Endothelial cell of umbilical vein (primary cell): ENCODE measurements around the gene NAV2. TPM values are rescaled to one million over a fixed set of nuclear protein-coding genes. Genes with fewer than 3 reads are reported as not detected.

Experiments used
- BruUV-seq: library from RNA; stranded (reverse); fragments of 400-500 nt; replicated peaks from 2 replicates; lab custom pipeline; 2021; lab: Mats Ljungman, UMichigan
- CTCF ChIA-PET: fragments of 300-600, 350-600 bp; sonication (Branson Sonifier 250); formaldehyde crosslinking; loops from one replicate; lab custom pipeline; 2021; ENCODE audit warnings: antibody characterized with exemption, inconsistent platforms; lab: Charles Lee
- POLR2A ChIA-PET: fragments of 300-600, 350-600 bp; sonication (Branson Sonifier 250); formaldehyde crosslinking; loops from one replicate; lab custom pipeline; 2021; ENCODE audit warnings: antibody characterized with exemption, inconsistent platforms; lab: Charles Lee
- DNase-seq: peaks from one replicate; pipeline ENCODE4 v3.0.0-alpha.2; 2011; ENCODE audit warnings: low read depth, low spot score
- FAIRE-seq: peaks from 2 replicates; lab custom pipeline; 2011; peaks lifted over from hg19 to GRCh38; lab: Jason Lieb, UNC
- H2AFZ ChIP-seq: 2 replicates; pipeline ENCODE4 v1.6.0; 2012; ENCODE audit warnings: low read depth, low read length, control low read depth, inconsistent platforms
- H3K27ac ChIP-seq: 2 replicates; pipeline ENCODE4 v1.5.1; 2011; ENCODE audit warnings: low read depth, mild to moderate bottlenecking, control low read depth, low read length, moderate library complexity; ENCODE audit not compliant: insufficient read depth
- H3K27me3 ChIP-seq, 2 experiments: 2 replicates each; pipeline versions ENCODE4 v1.6.0 to v1.6.1; 2011; ENCODE audit warnings: low read length in 2 of 2, mixed read lengths in 1 of 2; ENCODE audit not compliant: control insufficient read depth in 2 of 2, insufficient read depth in 2 of 2
- H3K36me3 ChIP-seq, 2 experiments: 2 replicates in 1 of 2; 3 replicates in 1 of 2; pipeline ENCODE4 v1.5.1; 2011; ENCODE audit warnings: low read length in 2 of 2, mild to moderate bottlenecking in 1 of 2, moderate library complexity in 1 of 2; ENCODE audit not compliant: control insufficient read depth in 2 of 2, insufficient read depth in 2 of 2; ENCODE audit errors: extremely low read depth in 1 of 2
- H3K4me1 ChIP-seq: 3 replicates; pipeline ENCODE4 v1.5.1; 2011; ENCODE audit warnings: mild to moderate bottlenecking, low read length; ENCODE audit not compliant: control insufficient read depth, insufficient read depth; ENCODE audit errors: extremely low read depth
- H3K4me2 ChIP-seq: 2 replicates; pipeline ENCODE4 v1.6.1; 2011; ENCODE audit warnings: low read length, control low read depth, mixed read lengths; ENCODE audit not compliant: insufficient read depth
- H3K4me3 ChIP-seq, 3 experiments: fragments of 200-600 bp in 1 of 3; sonication (generic), shearing (Covaris generic) in 1 of 3; replicated peaks in 1 of 3; 2 replicates each; pipeline ENCODE4 v1.5.1; 2011 to 2016; ENCODE audit warnings: control low read depth in 3 of 3, low read length in 3 of 3, mild to moderate bottlenecking in 2 of 3, inconsistent platforms in 1 of 3, low read depth in 1 of 3, moderate library complexity in 1 of 3; ENCODE audit not compliant: insufficient read depth in 1 of 3
- H3K79me2 ChIP-seq: 2 replicates; pipeline ENCODE4 v1.6.0; 2012; ENCODE audit warnings: low read length, inconsistent platforms; ENCODE audit not compliant: control insufficient read depth, insufficient read depth
- H3K9ac ChIP-seq: replicated peaks from 2 replicates; pipeline ENCODE3; 2011; ENCODE audit warnings: low read length, control low read depth; ENCODE audit not compliant: insufficient read depth; ENCODE audit errors: extremely low read depth
- H3K9me1 ChIP-seq: replicated peaks from 3 replicates; pipeline ENCODE4 v1.6.0; 2011; ENCODE audit warnings: mild to moderate bottlenecking, low read length; ENCODE audit not compliant: control insufficient read depth, insufficient read depth; ENCODE audit errors: extremely low read depth
- H3K9me3 ChIP-seq: replicated peaks from 2 replicates; pipeline ENCODE4 v1.5.1; 2012; ENCODE audit warnings: low read length, inconsistent platforms; ENCODE audit not compliant: control insufficient read depth, insufficient read depth
- H4K20me1 ChIP-seq: replicated peaks from 2 replicates; pipeline ENCODE3; 2011; ENCODE audit warnings: mild to moderate bottlenecking, low read length; ENCODE audit not compliant: control insufficient read depth, insufficient read depth; ENCODE audit errors: extremely low read depth
- CTCF ChIP-seq, 2 donors: IDR thresholded peaks; 1 replicate in 1 of 2; 2 replicates in 1 of 2; pipeline ENCODE4 v1.5.1; 2011; ENCODE audit warnings: low read length in 2 of 2, mild to moderate bottlenecking in 2 of 2, moderate library complexity in 2 of 2, control low read depth in 1 of 2, inconsistent platforms in 1 of 2, low read depth in 1 of 2; ENCODE audit not compliant: insufficient read depth in 1 of 2; ENCODE audit errors: extremely low read depth in 1 of 2
- EZH2 ChIP-seq: IDR thresholded peaks from 2 replicates; pipeline ENCODE4 v1.6.1; 2012; ENCODE audit warnings: borderline replicate concordance, low read depth, mild to moderate bottlenecking, moderate library complexity, low read length, inconsistent platforms; ENCODE audit not compliant: severe bottlenecking
- FOS ChIP-seq: IDR thresholded peaks from 2 replicates; pipeline ENCODE4 v1.6.1; 2011; ENCODE audit warnings: mild to moderate bottlenecking, low read length, moderate library complexity, borderline replicate concordance; ENCODE audit not compliant: insufficient read depth
- GATA2 ChIP-seq: IDR thresholded peaks from 2 replicates; pipeline ENCODE4 v1.7.0; 2011; ENCODE audit warnings: low read depth, mild to moderate bottlenecking, moderate library complexity, mixed read lengths, low read length; ENCODE audit not compliant: insufficient read length, insufficient read depth
- JUN ChIP-seq: IDR thresholded peaks from 2 replicates; pipeline ENCODE4 v1.6.1; 2011; ENCODE audit warnings: borderline replicate concordance, low read depth; ENCODE audit not compliant: insufficient read length, insufficient read depth
- MYC ChIP-seq: IDR thresholded peaks from one replicate; pipeline ENCODE4 v1.6.1; 2011; ENCODE audit warnings: mild to moderate bottlenecking, low read depth, low read length
- POLR2A ChIP-seq: IDR thresholded peaks from 2 replicates; pipeline ENCODE4 v1.6.1; 2012; ENCODE audit warnings: low read depth, mild to moderate bottlenecking, control low read depth, low read length
- POLR2AphosphoS5 ChIP-seq: IDR thresholded peaks from 2 replicates; pipeline ENCODE4 v1.6.1; 2012; ENCODE audit warnings: low read depth, mild to moderate bottlenecking, control low read depth, low read length, moderate library complexity; ENCODE audit not compliant: insufficient read depth
- dilution Hi-C: fragments of 300-500 bp; cut with MboI; formaldehyde crosslinking; loops from one replicate; pipeline ENCODE4 v1.15.0; 2019; ENCODE audit warnings: low sequenced_read_pairs; ENCODE audit not compliant: extremely low pct_ligation_motif_present
- intact Hi-C: fragments of 100-400 bp; cut with micrococcal nuclease; formaldehyde crosslinking; loops from one replicate; pipeline ENCODE4 v1.10.0; 2022
- polyA plus RNA-seq, 4 experiments: library from polyadenylated mRNA; depleted of rRNA in 3 of 4; stranded (reverse) in 3 of 4; unstranded in 1 of 4; fragments of >200 nt; gene quantifications; 2 replicates each; pipeline versions ENCODE4 v1.2.1 to v1.2.3, GENCODE V29; 2011 to 2012; ENCODE audit warnings: missing spikeins in 1 of 4
- total RNA-seq: library from RNA; stranded (reverse); gene quantifications from 2 replicates; pipeline ENCODE4 v1.2.3, GENCODE V29; 2021
- TF ChIP-seq, protein P1 (sequence below): IDR thresholded peaks from 2 replicates; pipeline ENCODE4 v1.6.1; 2011; ENCODE audit not compliant: insufficient read depth, insufficient read length

Gene NAV2
- total and polyA plus RNA-seq, 2 donors (not counting 3 experiments of a cell fraction or from before 2014, with no cell fraction given) = 10.9 to 68.0 TPM

GRCh38 chr11:20112291-20113148 is 399.9 kb downstream of the NAV2 start:
- FAIRE-seq = peak; percentile 98
- TF ChIP-seq FOS (peak; percentile 91), JUN (peak; percentile 58), POLR2A (peak; percentile 75), POLR2AphosphoS5 (peak; percentile 74), MYC (no peak), EZH2 (no peak), GATA2 (no peak), CTCF (IDR thresholded peaks at IDR 0.05; ENCODE audit: extremely low read depth in 1 of 2, insufficient read depth in 1 of 2, low read depth in 1 of 2, low read length in 2 of 2) (no peak)
- TF ChIP-seq, protein P1, sequence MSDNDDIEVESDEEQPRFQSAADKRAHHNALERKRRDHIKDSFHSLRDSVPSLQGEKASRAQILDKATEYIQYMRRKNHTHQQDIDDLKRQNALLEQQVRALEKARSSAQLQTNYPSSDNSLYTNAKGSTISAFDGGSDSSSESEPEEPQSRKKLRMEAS = peak; percentile 94
- H2AFZ ChIP-seq = peak overlapping the region; percentile 67
- intact Hi-C loops (loop anchor here (1.0 to 5.0 kb wide), 6 partner anchors 15 to 742 kb away; no protein-coding TSS in a partner anchor), dilution Hi-C loops (no loop called here)
- H3K9me3 ChIP-seq = no peaks in the 10 kb centered on the region
- POLR2A ChIA-PET = interaction anchor here (0.6 kb wide), 1 partner anchor 90 kb away, joined by 3 read pairs; no protein-coding TSS in a partner anchor
- H3K4me2 ChIP-seq = peak overlapping the region; percentile 36
- H4K20me1 ChIP-seq = no peaks in the 10 kb centered on the region
- BruUV-seq = no TSS peak
- peak overlapping the region; percentile 88 for H3K27ac ChIP-seq
- H3K27me3 ChIP-seq = no peaks in the 10 kb centered on the region
- H3K9ac ChIP-seq = peak overlapping the region; percentile 46
- H3K36me3 ChIP-seq = peaks cover 0 to 11% of the 10 kb centered on the region in 2 experiments
- DNase-seq = peak; percentile 97
- CTCF ChIA-PET = interaction anchor here (1.0 to 8.2 kb wide), 14 partner anchors 11 to 200 kb away, joined by 3 to 68 read pairs (median 5); no protein-coding TSS in a partner anchor
- peaks cover 38% of the 10 kb centered on the region for H3K4me1 ChIP-seq
- no peaks in the 10 kb centered on the region for H3K79me2 ChIP-seq
- H3K9me1 ChIP-seq = no peaks in the 10 kb centered on the region
- H3K4me3 ChIP-seq = no peak overlapping the region
